A673 (cell line): ENCODE measurements around the gene KCNQ1. TPM values are rescaled to one million over a fixed set of nuclear protein-coding genes. Genes with fewer than 3 reads are reported as not detected.

Source experiments
- BruUV-seq: library from RNA; stranded (reverse); fragments of 400-500 nt; replicated peaks from 2 replicates; lab custom pipeline; 2021; lab: Mats Ljungman, UMichigan
- CTCF ChIA-PET: fragments of 300-600 bp; sonication (Branson Sonifier 250); formaldehyde crosslinking; loops from one replicate; lab custom pipeline; 2022; ENCODE audit warnings: antibody characterized with exemption; lab: Charles Lee
- POLR2A ChIA-PET: fragments of 300-600 bp; sonication (Branson Sonifier 250); formaldehyde crosslinking; loops from one replicate; lab custom pipeline; 2022; ENCODE audit warnings: antibody characterized with exemption; ENCODE audit not compliant: low non-redundant PET; lab: Charles Lee
- DNase-seq: peaks from one replicate; pipeline ENCODE4 v3.0.0-alpha.2; 2015; ENCODE audit warnings: low spot score
- H3K27ac ChIP-seq: fragments of 200-600 bp; sonication (generic); 2 replicates; pipeline ENCODE4 v1.5.1; 2016; ENCODE audit warnings: mixed run types, low read depth, mild to moderate bottlenecking, mixed read lengths, antibody characterized with exemption, low read length; ENCODE audit not compliant: poor library complexity, severe bottlenecking
- H3K27me3 ChIP-seq: fragments of 200-600 bp; sonication (generic); replicated peaks from 2 replicates; pipeline ENCODE4 v1.6.1; 2017; ENCODE audit warnings: mixed run types, low read depth, mild to moderate bottlenecking, mixed read lengths, antibody characterized with exemption, low read length; ENCODE audit not compliant: insufficient read depth, poor library complexity
- H3K36me3 ChIP-seq: fragments of 200-600 bp; sonication (generic); 2 replicates; pipeline ENCODE4 v1.6.1; 2016; ENCODE audit warnings: mixed run types, mild to moderate bottlenecking, mixed read lengths, antibody characterized with exemption, low read length; ENCODE audit not compliant: insufficient read depth, poor library complexity, severe bottlenecking
- H3K4me1 ChIP-seq: fragments of 200-600 bp; sonication (generic); 2 replicates; pipeline ENCODE4 v1.6.1; 2017; ENCODE audit warnings: mixed run types, mild to moderate bottlenecking, mixed read lengths, antibody characterized with exemption, low read length; ENCODE audit not compliant: insufficient read depth, poor library complexity, severe bottlenecking
- H3K4me3 ChIP-seq: fragments of 200-600 bp; sonication (generic); 2 replicates; pipeline ENCODE4 v1.5.1; 2016; ENCODE audit warnings: low read depth, mixed run types, mild to moderate bottlenecking, mixed read lengths, low read length; ENCODE audit not compliant: poor library complexity, severe bottlenecking
- H3K9me3 ChIP-seq: fragments of 200-600 bp; sonication (generic); 2 replicates; pipeline ENCODE4 v1.6.1; 2016; ENCODE audit warnings: mixed run types, low read depth, mild to moderate bottlenecking, mixed read lengths, antibody characterized with exemption, low read length; ENCODE audit not compliant: poor library complexity, severe bottlenecking
- EZH2 ChIP-seq: fragments of 200-600 bp; sonication (generic); IDR thresholded peaks from 2 replicates; pipeline ENCODE4 v1.6.1; 2017; ENCODE audit warnings: borderline replicate concordance, low read depth, mild to moderate bottlenecking, mixed read lengths, antibody characterized with exemption, low read length; ENCODE audit not compliant: poor library complexity, severe bottlenecking
- intact Hi-C: fragments of 100-400 bp; cut with micrococcal nuclease; formaldehyde crosslinking; loops from one replicate; pipeline ENCODE4 v1.10.0; 2022; ENCODE audit not compliant: unreplicated experiment
- total RNA-seq: library from RNA; stranded (reverse); gene quantifications from 2 replicates; pipeline ENCODE4 v1.2.3, GENCODE V29; 2021
- TF ChIP-seq, protein P1 (sequence below): fragments of 300-800, 200-600 bp; sonication (generic); conservative IDR thresholded peaks from 2 replicates; pipeline ENCODE4 v1.5.1; 2017; ENCODE audit warnings: low read depth, mild to moderate bottlenecking, antibody characterized with exemption, low read length, moderate library complexity, mixed read lengths

Gene KCNQ1
- total RNA-seq, 1 experiment from 2014 or later, result not detected

DNA sequence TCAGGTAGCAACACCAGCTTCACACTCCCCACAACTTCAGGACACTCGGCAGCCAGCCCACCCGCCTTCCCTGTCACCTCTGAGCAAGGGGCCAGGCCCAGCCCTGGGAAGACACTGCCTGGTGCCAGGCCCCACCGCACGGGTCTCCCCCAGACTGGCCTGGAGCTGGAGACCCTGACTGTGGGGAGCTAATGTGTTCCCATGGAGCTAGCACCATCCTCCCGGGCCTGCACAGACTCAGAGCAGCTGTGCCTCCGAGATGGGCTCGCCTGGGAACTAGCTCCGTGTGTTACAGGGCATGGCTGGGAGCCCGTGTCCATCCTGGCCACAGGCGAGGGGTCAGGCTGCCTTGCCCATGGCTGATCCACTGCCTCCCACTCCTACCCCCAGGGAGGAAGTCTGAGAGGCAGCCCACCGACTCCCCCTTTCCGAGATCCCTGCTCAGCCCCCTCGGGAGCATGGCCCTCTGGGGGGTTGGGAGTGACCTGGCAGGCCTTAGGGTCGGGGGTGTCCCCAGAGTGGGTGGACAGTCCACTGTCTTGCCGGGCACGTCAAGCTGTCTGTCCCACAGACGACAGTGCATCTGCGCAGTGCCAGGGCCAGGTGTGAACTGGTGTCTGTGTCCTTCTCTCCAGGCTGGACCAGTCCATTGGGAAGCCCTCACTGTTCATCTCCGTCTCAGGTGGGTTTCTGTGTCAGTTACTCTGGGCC is 331.7 kb downstream of the KCNQ1 start:
- H3K36me3 ChIP-seq, result no peaks in the 10 kb centered on the region
- no peaks in the 10 kb centered on the region for H3K27me3 ChIP-seq
- no peak overlapping the region for H3K4me3 ChIP-seq
- TF ChIP-seq EZH2, result no peak
- TF ChIP-seq, protein P1, sequence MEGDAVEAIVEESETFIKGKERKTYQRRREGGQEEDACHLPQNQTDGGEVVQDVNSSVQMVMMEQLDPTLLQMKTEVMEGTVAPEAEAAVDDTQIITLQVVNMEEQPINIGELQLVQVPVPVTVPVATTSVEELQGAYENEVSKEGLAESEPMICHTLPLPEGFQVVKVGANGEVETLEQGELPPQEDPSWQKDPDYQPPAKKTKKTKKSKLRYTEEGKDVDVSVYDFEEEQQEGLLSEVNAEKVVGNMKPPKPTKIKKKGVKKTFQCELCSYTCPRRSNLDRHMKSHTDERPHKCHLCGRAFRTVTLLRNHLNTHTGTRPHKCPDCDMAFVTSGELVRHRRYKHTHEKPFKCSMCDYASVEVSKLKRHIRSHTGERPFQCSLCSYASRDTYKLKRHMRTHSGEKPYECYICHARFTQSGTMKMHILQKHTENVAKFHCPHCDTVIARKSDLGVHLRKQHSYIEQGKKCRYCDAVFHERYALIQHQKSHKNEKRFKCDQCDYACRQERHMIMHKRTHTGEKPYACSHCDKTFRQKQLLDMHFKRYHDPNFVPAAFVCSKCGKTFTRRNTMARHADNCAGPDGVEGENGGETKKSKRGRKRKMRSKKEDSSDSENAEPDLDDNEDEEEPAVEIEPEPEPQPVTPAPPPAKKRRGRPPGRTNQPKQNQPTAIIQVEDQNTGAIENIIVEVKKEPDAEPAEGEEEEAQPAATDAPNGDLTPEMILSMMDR, result no peak
- intact Hi-C loops, result no loop called here
- no peaks in the 10 kb centered on the region for H3K9me3 ChIP-seq
- no peaks in the 10 kb centered on the region for H3K4me1 ChIP-seq
- no peak for DNase-seq
- ChIA-PET CTCF (no interaction called here), POLR2A (no interaction called here)
- no peak overlapping the region for H3K27ac ChIP-seq
- no TSS peak for BruUV-seq

DNA sequence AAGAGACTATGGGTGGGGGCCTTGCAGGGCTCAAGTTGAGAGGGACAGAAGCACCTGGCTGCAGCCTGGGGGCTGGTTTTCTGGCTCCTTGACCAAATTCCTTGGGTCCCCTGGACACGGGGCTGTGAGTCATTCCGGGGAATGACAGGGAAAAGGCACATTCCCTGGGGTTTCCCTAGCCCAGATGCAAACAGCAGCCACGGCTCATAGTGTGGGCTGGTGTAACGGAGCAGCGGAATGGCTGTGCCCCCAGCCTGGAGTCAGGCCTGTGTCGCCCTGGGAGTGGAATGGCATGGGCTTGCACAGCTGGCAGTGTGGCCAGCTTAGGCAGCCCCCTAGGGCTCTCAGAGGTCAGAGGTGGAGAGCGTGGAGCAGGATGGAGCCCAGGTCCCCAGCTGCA is 332.6 kb downstream of the KCNQ1 start:
- intact Hi-C loops, result no loop called here
- Histone ChIP-seq H3K27ac (no peak overlapping the region), H3K36me3 (no peaks in the 10 kb centered on the region), H3K4me3 (no peak overlapping the region), H3K9me3 (no peaks in the 10 kb centered on the region), H3K4me1 (no peaks in the 10 kb centered on the region), H3K27me3 (no peaks in the 10 kb centered on the region)
- POLR2A ChIA-PET, result no interaction called here
- no TSS peak for BruUV-seq
- TF ChIP-seq EZH2, result no peak
- TF ChIP-seq, protein P1, result no peak
- DNase-seq, result no peak
- CTCF ChIA-PET, result no interaction called here

DNA sequence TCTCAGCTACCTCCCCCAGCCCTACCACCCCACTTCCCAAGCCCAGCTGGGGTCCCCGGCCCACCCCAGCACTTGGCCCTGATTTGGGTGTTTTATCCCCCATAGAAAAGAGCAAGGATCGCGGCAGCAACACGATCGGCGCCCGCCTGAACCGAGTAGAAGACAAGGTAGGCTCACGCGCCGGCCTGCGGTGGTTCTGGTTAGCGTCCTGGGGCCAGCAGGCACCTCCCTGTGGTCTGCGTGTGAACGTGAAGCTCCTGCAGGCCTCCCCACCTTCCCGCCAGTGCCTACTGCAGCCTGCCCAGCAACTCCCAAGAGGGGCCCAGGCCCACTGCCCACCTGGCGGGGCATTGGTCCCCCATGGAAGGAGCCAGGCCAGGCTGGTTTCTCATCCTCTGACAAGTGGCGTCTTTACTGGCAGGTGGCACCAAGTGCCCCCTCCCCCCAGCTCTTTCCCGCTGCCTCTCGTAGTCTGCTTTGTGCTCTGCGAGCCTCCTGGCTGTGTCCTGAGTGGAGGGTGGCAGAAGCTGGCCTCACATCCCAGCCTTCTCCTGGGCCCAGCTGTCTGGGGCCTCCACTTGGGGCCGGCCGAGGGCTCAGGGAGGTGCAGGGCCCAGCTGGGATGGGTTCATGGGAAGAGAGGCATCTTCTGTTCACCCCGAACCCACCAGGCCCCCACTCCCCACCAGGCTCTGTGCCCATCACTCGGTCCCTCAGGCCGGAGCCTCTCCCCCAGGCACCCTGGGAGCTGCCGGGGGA is 333.2 kb downstream of the KCNQ1 start:
- Histone ChIP-seq H3K4me1 (no peaks in the 10 kb centered on the region), H3K27me3 (no peaks in the 10 kb centered on the region), H3K4me3 (no peak overlapping the region), H3K9me3 (no peaks in the 10 kb centered on the region), H3K27ac (no peak overlapping the region), H3K36me3 (no peaks in the 10 kb centered on the region)
- POLR2A ChIA-PET, result no interaction called here
- BruUV-seq, result no TSS peak
- intact Hi-C loops, result no loop called here
- no peak for DNase-seq
- CTCF ChIA-PET, result no interaction called here
- TF ChIP-seq, protein P1, result no peak
- TF ChIP-seq EZH2, result no peak
